Chondrocyte (in vitro differentiated cells): ENCODE results near the gene TDRD12. TPM values are rescaled to one million over a fixed set of nuclear protein-coding genes. Genes with fewer than 3 reads are reported as not detected.
"Not testable (repeated sequence)": the region's sequence is repeated elsewhere in the genome, so short reads cannot be mapped to it uniquely, and the experiment has no call there.

ENCODE experiments used
- DNase-seq: peaks from one replicate; pipeline ENCODE4 v3.0.0; 2021; ENCODE audit warnings: mixed read lengths, low spot score
- H3K27ac Mint-ChIP-seq: one replicate; pipeline ENCODE4 v1.8.0; 2021; ENCODE audit warnings: mild to moderate bottlenecking, moderate library complexity, mixed read lengths; ENCODE audit not compliant: unreplicated experiment
- H3K27me3 Mint-ChIP-seq: 2 replicates; pipeline ENCODE4 v1.8.0; 2021; ENCODE audit warnings: low read depth, mixed read lengths
- H3K36me3 Mint-ChIP-seq: 2 replicates; pipeline ENCODE4 v1.8.0; 2021; ENCODE audit warnings: low read depth, mixed read lengths
- H3K4me1 Mint-ChIP-seq: 2 replicates; pipeline ENCODE4 v1.8.0; 2021; ENCODE audit warnings: low read depth, mild to moderate bottlenecking, mixed read lengths
- H3K4me3 Mint-ChIP-seq: one replicate; pipeline ENCODE4 v1.8.0; 2021; ENCODE audit warnings: mild to moderate bottlenecking, moderate library complexity, mixed read lengths; ENCODE audit not compliant: unreplicated experiment
- H3K9me3 Mint-ChIP-seq: 2 replicates; pipeline ENCODE4 v1.8.0; 2021; ENCODE audit warnings: low read depth, mixed read lengths
- total RNA-seq: library from RNA; stranded (reverse); gene quantifications from 3 replicates; pipeline ENCODE4 v1.2.1, GENCODE V29; 2021
- TF ChIP-seq, protein P1 (sequence below): fragments of 200-600 bp; sonication (generic); IDR thresholded peaks from 2 replicates; pipeline ENCODE4 v1.5.0; 2021; ENCODE audit warnings: antibody characterized with exemption, mild to moderate bottlenecking, moderate library complexity

Gene TDRD12
- total RNA-seq, 1 donor from 2014 or later: 0.22 TPM

DNA sequence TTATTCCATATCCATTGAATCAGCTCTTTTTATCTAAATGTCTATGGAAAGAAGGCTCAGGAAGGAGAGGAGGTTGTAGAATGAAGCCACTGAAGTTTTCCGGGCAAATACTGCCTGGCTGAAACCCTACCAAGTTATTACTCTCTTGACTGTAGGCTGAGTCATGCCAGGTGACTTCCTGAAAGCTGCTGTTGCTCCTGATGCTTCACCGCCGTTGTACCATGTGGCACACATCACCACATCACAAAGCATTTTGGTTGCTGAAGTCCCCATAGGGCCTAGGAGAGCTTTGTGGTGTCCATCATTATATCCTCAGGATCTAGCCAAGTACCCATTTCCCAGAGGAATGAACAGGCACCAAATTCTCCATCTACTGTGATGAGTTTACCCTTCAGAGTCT lies 11.1 kb upstream of the TDRD12 start:
- Mint-ChIP-seq H3K27ac (no peak overlapping the region), H3K36me3 (peaks cover 15% of the 10 kb centered on the region), H3K9me3 (peaks cover 8% of the 10 kb centered on the region), H3K4me1 (no peaks in the 10 kb centered on the region), H3K4me3 (no peak overlapping the region), H3K27me3 (no peaks in the 10 kb centered on the region)
- DNase-seq: no peak
- TF ChIP-seq, protein P1, sequence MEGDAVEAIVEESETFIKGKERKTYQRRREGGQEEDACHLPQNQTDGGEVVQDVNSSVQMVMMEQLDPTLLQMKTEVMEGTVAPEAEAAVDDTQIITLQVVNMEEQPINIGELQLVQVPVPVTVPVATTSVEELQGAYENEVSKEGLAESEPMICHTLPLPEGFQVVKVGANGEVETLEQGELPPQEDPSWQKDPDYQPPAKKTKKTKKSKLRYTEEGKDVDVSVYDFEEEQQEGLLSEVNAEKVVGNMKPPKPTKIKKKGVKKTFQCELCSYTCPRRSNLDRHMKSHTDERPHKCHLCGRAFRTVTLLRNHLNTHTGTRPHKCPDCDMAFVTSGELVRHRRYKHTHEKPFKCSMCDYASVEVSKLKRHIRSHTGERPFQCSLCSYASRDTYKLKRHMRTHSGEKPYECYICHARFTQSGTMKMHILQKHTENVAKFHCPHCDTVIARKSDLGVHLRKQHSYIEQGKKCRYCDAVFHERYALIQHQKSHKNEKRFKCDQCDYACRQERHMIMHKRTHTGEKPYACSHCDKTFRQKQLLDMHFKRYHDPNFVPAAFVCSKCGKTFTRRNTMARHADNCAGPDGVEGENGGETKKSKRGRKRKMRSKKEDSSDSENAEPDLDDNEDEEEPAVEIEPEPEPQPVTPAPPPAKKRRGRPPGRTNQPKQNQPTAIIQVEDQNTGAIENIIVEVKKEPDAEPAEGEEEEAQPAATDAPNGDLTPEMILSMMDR: no peak

DNA sequence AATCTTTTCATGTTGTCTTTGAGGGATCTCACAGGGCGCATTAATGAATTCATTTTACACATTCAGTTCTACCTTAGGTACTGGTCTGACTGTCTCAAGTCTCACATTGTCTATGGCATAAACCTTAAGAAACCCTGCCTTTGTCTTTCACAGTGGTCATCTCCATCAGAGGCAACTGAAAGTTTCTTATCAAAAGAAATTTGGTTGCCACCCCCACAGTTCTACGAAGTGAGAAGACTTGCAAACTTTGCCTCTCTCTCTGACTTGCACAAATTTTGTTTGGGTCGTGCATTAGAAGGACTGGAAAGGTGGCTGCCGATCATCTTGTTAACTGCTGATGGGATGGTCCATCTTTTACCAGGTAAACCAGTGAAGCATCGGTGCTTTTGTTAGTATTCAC lies 10.5 kb upstream of the TDRD12 start:
- TF ChIP-seq, protein P1: no peak
- Mint-ChIP-seq H3K9me3 (peaks cover 5% of the 10 kb centered on the region), H3K36me3 (peaks cover 12% of the 10 kb centered on the region), H3K4me3 (no peak overlapping the region), H3K27ac (no peak overlapping the region), H3K27me3 (no peaks in the 10 kb centered on the region), H3K4me1 (no peaks in the 10 kb centered on the region)
- DNase-seq: no peak

DNA sequence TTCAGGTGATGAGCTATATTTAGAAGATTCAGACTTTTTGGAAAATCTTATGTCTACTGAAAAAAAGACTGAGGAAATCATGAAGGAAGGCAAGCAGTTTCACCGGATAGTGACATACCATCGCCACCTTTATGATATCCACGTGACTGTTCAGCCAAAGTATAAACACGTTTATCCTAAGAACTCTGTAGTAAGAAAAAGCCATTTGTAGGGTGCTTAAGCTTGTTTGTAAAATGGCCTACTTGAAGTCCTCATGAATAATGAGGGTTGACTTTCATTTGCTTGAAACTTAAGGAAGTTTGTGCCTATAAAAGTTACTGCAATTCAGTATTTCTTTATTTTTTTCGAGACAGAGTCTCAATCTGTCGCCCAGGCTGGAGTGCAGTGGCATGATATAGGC lies 7.8 kb upstream of the TDRD12 start:
- Mint-ChIP-seq H3K36me3 (peaks cover 16% of the 10 kb centered on the region), H3K27me3 (no peaks in the 10 kb centered on the region), H3K4me1 (no peaks in the 10 kb centered on the region), H3K27ac (no peak overlapping the region), H3K9me3 (no peaks in the 10 kb centered on the region), H3K4me3 (no peak overlapping the region)
- DNase-seq: no peak
- TF ChIP-seq, protein P1: no peak

DNA sequence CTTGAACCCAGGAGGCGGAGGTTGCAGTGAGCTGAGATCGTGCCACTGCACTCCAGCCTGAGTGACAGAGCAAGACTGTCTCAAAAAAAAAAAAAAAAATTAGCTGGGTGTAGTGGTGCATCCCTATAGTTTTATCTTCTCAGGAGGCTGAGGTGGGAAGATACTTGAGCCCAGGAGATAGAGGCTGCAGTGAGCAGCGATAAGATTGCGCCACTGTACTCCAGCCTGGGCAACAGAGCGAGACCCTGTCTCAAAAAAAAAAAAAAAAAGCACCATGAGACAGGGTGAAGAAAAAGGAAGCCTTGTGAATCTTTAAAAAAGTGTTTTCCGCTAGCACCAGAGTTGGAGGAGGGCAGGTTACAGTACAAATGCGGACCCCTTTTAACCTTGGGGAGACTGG lies 3.4 kb upstream of the TDRD12 start:
- H3K9me3 Mint-ChIP-seq, DNase-seq, H3K4me1 Mint-ChIP-seq, H3K27me3 Mint-ChIP-seq, H3K4me3 Mint-ChIP-seq, H3K27ac Mint-ChIP-seq: not testable (repeated sequence)
- peaks cover 15% of the 10 kb centered on the region for H3K36me3 Mint-ChIP-seq

DNA sequence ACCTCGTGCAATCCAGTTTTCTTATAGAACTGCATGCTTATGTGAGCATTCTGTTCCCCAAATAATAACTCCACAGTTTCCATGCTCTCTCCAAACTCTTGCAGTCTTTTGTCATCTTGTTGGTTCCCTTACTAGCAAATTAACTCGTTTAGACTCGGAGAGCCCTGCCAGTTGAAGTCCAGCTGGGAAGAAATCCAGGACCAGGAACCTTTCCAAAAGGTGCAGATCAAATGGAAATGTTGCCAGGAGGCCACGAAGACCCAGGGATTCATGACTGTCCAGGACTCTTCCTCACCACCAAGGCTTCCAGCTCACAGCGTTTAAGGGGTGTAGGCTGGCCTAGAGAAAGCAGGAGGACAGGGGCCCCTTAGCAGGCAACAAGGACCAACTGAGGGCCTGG lies 2.1 kb upstream of the TDRD12 start:
- no peaks in the 10 kb centered on the region for H3K4me1 Mint-ChIP-seq
- H3K9me3 Mint-ChIP-seq: no peaks in the 10 kb centered on the region
- no peak overlapping the region for H3K4me3 Mint-ChIP-seq
- H3K27ac Mint-ChIP-seq: no peak overlapping the region
- H3K36me3 Mint-ChIP-seq: peaks cover 15% of the 10 kb centered on the region
- TF ChIP-seq, protein P1: no peak
- no peak for DNase-seq
- H3K27me3 Mint-ChIP-seq: no peaks in the 10 kb centered on the region

DNA sequence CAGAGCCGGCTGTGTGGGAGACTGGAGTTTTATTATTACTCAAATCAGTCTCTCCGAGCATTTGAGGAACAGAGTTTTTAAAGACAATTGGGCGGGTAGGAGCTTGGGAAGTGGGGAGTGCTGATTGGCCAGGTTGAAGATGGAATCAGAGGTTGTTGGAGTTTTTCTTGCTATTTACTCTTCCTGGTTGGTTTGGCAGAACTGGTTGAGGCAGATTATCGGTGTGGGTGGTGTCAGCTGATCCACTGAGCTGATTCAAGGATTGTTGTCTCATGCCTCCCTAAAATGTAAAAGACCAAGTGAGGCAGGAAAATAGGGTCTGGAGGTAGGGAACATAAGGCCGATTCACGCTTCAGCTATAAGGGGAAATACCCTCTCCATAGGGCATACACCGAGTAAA lies 1.3 kb upstream of the TDRD12 start:
- Mint-ChIP-seq H3K27ac (no peak overlapping the region), H3K9me3 (no peaks in the 10 kb centered on the region)
- TF ChIP-seq, protein P1: no peak

More for the DNA sequence above, 1.3 kb upstream of the TDRD12 start:
- Mint-ChIP-seq H3K4me1 (no peaks in the 10 kb centered on the region), H3K27me3 (no peaks in the 10 kb centered on the region), H3K4me3 (no peak overlapping the region), H3K36me3 (peaks cover 11% of the 10 kb centered on the region)
- DNase-seq: no peak
